ENCODE data around the gene MED13L. TPM values are rescaled to one million over a fixed set of nuclear protein-coding genes. Genes with fewer than 3 reads are reported as not detected.
"Not testable (repeated sequence)": the region's sequence is repeated elsewhere in the genome, so short reads cannot be mapped to it uniquely, and the experiment has no call there.

The MED13L gene
- total and polyA plus RNA-seq, 9 donors: 31.0 to 82.7 (median 44.9) TPM

DNA sequence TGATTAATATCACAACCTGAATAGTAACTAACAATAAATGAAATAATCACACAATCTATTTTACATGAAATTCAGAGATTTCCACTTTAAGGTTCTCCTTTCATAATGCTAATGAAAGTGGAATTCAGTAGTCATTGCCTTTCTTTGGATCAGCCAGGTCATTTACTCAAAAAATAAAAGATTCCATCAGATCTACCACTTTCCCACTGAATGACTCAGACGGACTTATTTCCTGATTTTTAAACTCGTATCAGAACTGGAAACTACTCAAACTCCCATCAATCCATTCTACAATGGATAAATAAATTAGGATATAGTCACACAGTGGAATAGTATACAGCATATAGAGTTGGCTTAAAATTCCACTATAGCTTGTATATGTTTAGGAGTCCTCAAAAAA lies 237.1 kb downstream of the MED13L start:
- no CpG with 5 or more reads among the region's 2 CpGs for WGBS (ENCODE audit: insufficient coverage)
- no peak for DNase-seq
- no peak overlapping the region for H3K27ac ChIP-seq (ENCODE audit: low read length)
- no peaks in the 10 kb centered on the region for H3K4me1 ChIP-seq (ENCODE audit: control insufficient read depth, insufficient read depth, low read length)
- no peaks in the 10 kb centered on the region for H3K9me3 ChIP-seq (replicated peaks; ENCODE audit: control insufficient read depth, low read depth, low read length)
- H3K27me3 ChIP-seq (ENCODE audit: control insufficient read depth, insufficient read depth, low read length): no peaks in the 10 kb centered on the region
- no peaks in the 10 kb centered on the region for H3K36me3 ChIP-seq (ENCODE audit: control insufficient read depth, insufficient read depth, low read length)
- no peak overlapping the region for H3K4me3 ChIP-seq (ENCODE audit: low read length)

GRCh38 chr12:116039081-116039480 lies 238.4 kb downstream of the MED13L start:
- Histone ChIP-seq H3K9me3 (replicated peaks; ENCODE audit: control insufficient read depth, low read depth, low read length) (no peaks in the 10 kb centered on the region), H3K27ac (ENCODE audit: low read length) (no peak overlapping the region), H3K36me3 (ENCODE audit: control insufficient read depth, insufficient read depth, low read length) (no peaks in the 10 kb centered on the region), H3K4me3 (ENCODE audit: low read length) (no peak overlapping the region), H3K27me3 (ENCODE audit: control insufficient read depth, insufficient read depth, low read length) (no peaks in the 10 kb centered on the region), H3K4me1 (ENCODE audit: control insufficient read depth, insufficient read depth, low read length) (no peaks in the 10 kb centered on the region)
- DNase-seq: no peak
- WGBS (ENCODE audit: insufficient coverage): no CpG with 5 or more reads among the region's 2 CpGs

DNA sequence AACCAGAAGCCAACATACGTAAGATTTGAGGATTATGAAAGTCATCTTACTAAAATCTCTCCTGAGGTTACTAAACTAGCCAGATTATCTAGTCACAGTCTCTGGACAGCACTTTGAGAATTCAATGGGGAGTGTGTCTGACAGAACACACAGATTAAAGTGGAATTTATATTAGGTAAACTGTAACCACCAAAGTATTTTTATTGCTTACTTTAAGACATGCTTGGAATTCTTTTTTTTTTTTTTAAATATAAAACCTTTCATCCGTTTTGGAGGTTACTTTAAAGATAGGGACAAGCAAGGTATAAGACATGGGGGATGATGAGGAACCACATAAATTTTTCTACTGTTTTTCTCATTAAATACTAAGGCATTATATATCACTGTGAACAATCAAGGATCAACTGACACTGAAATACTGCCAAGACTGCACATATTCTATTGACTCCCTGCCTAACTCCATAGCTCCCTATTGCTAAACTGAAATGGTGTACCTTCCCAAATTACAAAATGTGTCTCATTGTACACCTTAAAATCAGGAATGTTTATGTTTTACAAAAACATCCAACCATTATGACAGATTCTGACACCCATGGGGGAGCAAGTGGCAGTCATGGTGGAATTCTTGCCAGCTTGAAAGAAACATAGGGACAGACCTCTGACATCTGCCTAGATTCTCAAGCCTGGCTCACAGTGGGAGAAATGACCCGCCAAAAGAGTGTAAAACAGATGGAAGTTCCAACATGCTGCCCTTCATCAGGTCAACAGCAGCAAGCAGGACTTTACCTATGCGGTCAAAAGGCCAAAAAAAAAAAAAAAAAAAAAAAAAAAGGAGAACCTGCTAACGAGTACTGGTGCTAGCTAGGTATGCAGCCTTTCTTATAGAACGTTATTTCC lies 239.3 kb downstream of the MED13L start:
- no peaks in the 10 kb centered on the region for H3K36me3 ChIP-seq (ENCODE audit: control insufficient read depth, insufficient read depth, low read length)
- DNase-seq: no peak
- no peaks in the 10 kb centered on the region for H3K4me1 ChIP-seq (ENCODE audit: control insufficient read depth, insufficient read depth, low read length)
- H3K27me3 ChIP-seq (ENCODE audit: control insufficient read depth, insufficient read depth, low read length): no peaks in the 10 kb centered on the region
- no peaks in the 10 kb centered on the region for H3K9me3 ChIP-seq (replicated peaks; ENCODE audit: control insufficient read depth, low read depth, low read length)
- H3K4me3 ChIP-seq (ENCODE audit: low read length): no peak overlapping the region
- WGBS (ENCODE audit: insufficient coverage): no CpG with 5 or more reads among the region's 6 CpGs
- no peak overlapping the region for H3K27ac ChIP-seq (ENCODE audit: low read length)

DNA sequence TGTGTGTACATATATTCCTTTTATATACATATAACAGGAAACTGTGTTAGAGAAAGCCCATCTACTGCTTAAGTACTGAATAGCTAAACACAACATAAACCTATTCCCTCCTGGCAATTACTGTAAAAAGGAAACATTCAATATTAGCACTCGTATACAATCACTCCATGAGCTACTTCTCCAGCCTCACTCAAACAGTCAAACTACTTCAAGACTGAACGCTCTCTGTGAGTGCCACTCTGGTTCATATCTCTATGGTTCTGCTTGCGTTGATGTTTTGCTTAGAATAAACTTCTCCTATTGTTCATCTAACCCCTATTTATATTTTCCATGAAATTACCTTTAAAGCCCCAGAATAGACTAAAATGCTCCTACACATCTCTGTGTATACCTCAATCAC lies 243.7 kb downstream of the MED13L start:
- H3K36me3 ChIP-seq (ENCODE audit: control insufficient read depth, insufficient read depth, low read length): no peaks in the 10 kb centered on the region
- H3K27me3 ChIP-seq (ENCODE audit: control insufficient read depth, insufficient read depth, low read length): no peaks in the 10 kb centered on the region
- H3K4me3 ChIP-seq (ENCODE audit: low read length): no peak overlapping the region
- WGBS (ENCODE audit: insufficient coverage): 72% methylated on average over 2 of the region's 3 CpGs
- DNase-seq: no peak
- H3K9me3 ChIP-seq (replicated peaks; ENCODE audit: control insufficient read depth, low read depth, low read length): peaks cover 2% of the 10 kb centered on the region
- no peak overlapping the region for H3K27ac ChIP-seq (ENCODE audit: low read length)
- H3K4me1 ChIP-seq (ENCODE audit: control insufficient read depth, insufficient read depth, low read length): no peaks in the 10 kb centered on the region

GRCh38 chr12:116031624-116032023 lies 245.9 kb downstream of the MED13L start:
- DNase-seq; H3K4me3 ChIP-seq (ENCODE audit: low read length); H3K4me1 ChIP-seq (ENCODE audit: control insufficient read depth, insufficient read depth, low read length); H3K36me3 ChIP-seq (ENCODE audit: control insufficient read depth, insufficient read depth, low read length); H3K9me3 ChIP-seq (replicated peaks; ENCODE audit: control insufficient read depth, low read depth, low read length); H3K27ac ChIP-seq (ENCODE audit: low read length); H3K27me3 ChIP-seq (ENCODE audit: control insufficient read depth, insufficient read depth, low read length): not testable (repeated sequence)
- no CpG with 5 or more reads among the region's 4 CpGs for WGBS (ENCODE audit: insufficient coverage)

GRCh38 chr12:116028619-116029018 lies 248.9 kb downstream of the MED13L start:
- no peak overlapping the region for H3K27ac ChIP-seq (ENCODE audit: low read length)
- 96% methylated on average over 3 of the region's 4 CpGs for WGBS (ENCODE audit: insufficient coverage)
- no peak for DNase-seq

DNA sequence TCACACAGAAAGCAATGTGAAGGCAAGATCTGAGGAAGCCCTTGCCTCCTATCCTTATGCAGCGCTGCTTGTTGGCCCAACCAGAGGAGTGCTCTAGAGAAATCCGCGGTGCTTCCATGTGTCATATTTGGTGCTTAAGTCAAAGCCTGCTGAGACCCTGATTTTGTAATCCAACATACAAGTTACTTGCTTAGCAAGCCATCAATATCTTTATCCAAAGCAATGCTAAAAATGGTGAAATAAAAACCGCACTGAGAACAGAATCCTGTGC lies 250.0 kb downstream of the MED13L start:
- Histone ChIP-seq H3K27me3 (ENCODE audit: control insufficient read depth, insufficient read depth, low read length) (no peaks in the 10 kb centered on the region), H3K36me3 (ENCODE audit: control insufficient read depth, insufficient read depth, low read length) (no peaks in the 10 kb centered on the region), H3K9me3 (replicated peaks; ENCODE audit: control insufficient read depth, low read depth, low read length) (peaks cover 2% of the 10 kb centered on the region), H3K4me3 (ENCODE audit: low read length) (no peak overlapping the region), H3K4me1 (ENCODE audit: control insufficient read depth, insufficient read depth, low read length) (peaks cover 3% of the 10 kb centered on the region), H3K27ac (ENCODE audit: low read length) (no peak overlapping the region)
- 89% methylated on average over 3 of the region's 4 CpGs for WGBS (ENCODE audit: insufficient coverage)
- DNase-seq: no peak

More at GRCh38 chr12:116028619-116029018, 248.9 kb downstream of the MED13L start:
- Histone ChIP-seq H3K9me3 (replicated peaks; ENCODE audit: control insufficient read depth, low read depth, low read length) (peaks cover 2% of the 10 kb centered on the region), H3K4me3 (ENCODE audit: low read length) (no peak overlapping the region), H3K27me3 (ENCODE audit: control insufficient read depth, insufficient read depth, low read length) (no peaks in the 10 kb centered on the region), H3K36me3 (ENCODE audit: control insufficient read depth, insufficient read depth, low read length) (no peaks in the 10 kb centered on the region), H3K4me1 (ENCODE audit: control insufficient read depth, insufficient read depth, low read length) (peaks cover 3% of the 10 kb centered on the region)

DNA sequence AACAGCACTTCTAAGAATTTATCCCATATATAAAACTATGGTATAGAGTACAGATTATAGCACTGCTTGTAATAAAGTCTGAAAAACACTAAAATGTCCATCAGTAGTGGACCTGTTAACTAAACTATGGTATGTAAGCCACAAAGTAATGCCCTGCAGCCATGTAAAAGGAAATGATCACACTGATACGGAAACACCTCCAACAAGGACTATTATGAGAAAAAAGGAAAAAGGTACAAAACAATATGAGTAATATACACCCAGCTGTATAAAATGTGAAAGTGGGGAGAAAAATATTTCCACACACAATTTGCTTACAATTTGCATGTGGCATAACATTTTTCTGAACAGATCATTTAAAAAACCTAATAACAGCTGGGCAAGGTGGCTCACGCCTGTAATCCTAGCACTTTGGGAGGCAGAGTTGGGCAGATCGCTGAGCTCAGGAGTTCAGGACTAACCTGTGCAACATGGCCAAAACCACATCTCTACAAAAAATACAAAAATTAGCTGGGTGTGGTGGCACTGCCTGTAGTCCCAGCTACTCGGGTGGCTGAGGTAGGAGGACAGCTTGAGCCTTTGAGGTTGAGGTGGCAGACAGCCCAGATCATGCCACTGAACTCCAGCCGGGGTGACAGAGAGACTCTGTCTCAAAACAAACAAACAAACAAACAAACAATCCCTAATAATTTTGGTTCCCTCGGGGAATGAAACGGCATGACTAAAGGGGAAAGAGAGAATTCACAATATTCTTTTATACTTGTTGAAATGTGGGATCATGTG lies 250.5 kb downstream of the MED13L start:
- Histone ChIP-seq H3K27me3 (ENCODE audit: control insufficient read depth, insufficient read depth, low read length) (no peaks in the 10 kb centered on the region), H3K36me3 (ENCODE audit: control insufficient read depth, insufficient read depth, low read length) (no peaks in the 10 kb centered on the region), H3K9me3 (replicated peaks; ENCODE audit: control insufficient read depth, low read depth, low read length) (peaks cover 2% of the 10 kb centered on the region), H3K4me1 (ENCODE audit: control insufficient read depth, insufficient read depth, low read length) (peaks cover 3% of the 10 kb centered on the region), H3K27ac (ENCODE audit: low read length) (no peak overlapping the region), H3K4me3 (ENCODE audit: low read length) (no peak overlapping the region)
- no CpG with 5 or more reads among the region's 7 CpGs for WGBS (ENCODE audit: insufficient coverage)
- no peak for DNase-seq

- Histone ChIP-seq H3K36me3 (ENCODE audit: control insufficient read depth, insufficient read depth, low read length) (no peaks in the 10 kb centered on the region), H3K4me1 (ENCODE audit: control insufficient read depth, insufficient read depth, low read length) (peaks cover 3% of the 10 kb centered on the region), H3K9me3 (replicated peaks; ENCODE audit: control insufficient read depth, low read depth, low read length) (peaks cover 2% of the 10 kb centered on the region), H3K27ac (ENCODE audit: low read length) (no peak overlapping the region), H3K27me3 (ENCODE audit: control insufficient read depth, insufficient read depth, low read length) (no peaks in the 10 kb centered on the region), H3K4me3 (ENCODE audit: low read length) (no peak overlapping the region)
- no peak for DNase-seq
Observed at GRCh38 chr12:116026346-116026745, 251.1 kb downstream of the MED13L start.

GRCh38 chr12:116024769-116025168 lies 252.7 kb downstream of the MED13L start:
- peaks cover under 1% of the 10 kb centered on the region for H3K36me3 ChIP-seq (ENCODE audit: control insufficient read depth, insufficient read depth, low read length)
- peaks cover 3% of the 10 kb centered on the region for H3K4me1 ChIP-seq (ENCODE audit: control insufficient read depth, insufficient read depth, low read length)
- WGBS (ENCODE audit: insufficient coverage): no CpG with 5 or more reads among the region's 2 CpGs
- no peak for DNase-seq
- no peaks in the 10 kb centered on the region for H3K9me3 ChIP-seq (replicated peaks; ENCODE audit: control insufficient read depth, low read depth, low read length)
- H3K27ac ChIP-seq (ENCODE audit: low read length): no peak overlapping the region
- H3K27me3 ChIP-seq (ENCODE audit: control insufficient read depth, insufficient read depth, low read length): no peaks in the 10 kb centered on the region
- H3K4me3 ChIP-seq (ENCODE audit: low read length): no peak overlapping the region

Data from muscle of leg (tissue), 11 donors.